ENCODE measurements around the gene GUCA2B. TPM values are rescaled to one million over a fixed set of nuclear protein-coding genes. Genes with fewer than 3 reads are reported as not detected.

Gene GUCA2B
- total RNA-seq, 2 donors from 2014 or later, result not detected

GRCh38 chr1:42164551-42165420 lies 11.6 kb downstream of the GUCA2B start, which contains the start of gene GUCA2A:
TSS of gene GUCA2A (minus strand) at chr1:42164745. CDS start at chr1:42164712, 33 bp downstream.
- intact Hi-C loops (cut with DNase I), result no loop called here
- no peak for DNase-seq (ENCODE audit: low spot score)

- DNase-seq (ENCODE audit: low spot score), result no peak
- intact Hi-C loops (cut with DNase I), result no loop called here
These were observed 12.5 kb downstream of the GUCA2B start for GRCh38 chr1:42165511-42166210.

GRCh38 chr1:42167611-42168390 lies 14.6 kb downstream of the GUCA2B start:
- intact Hi-C loops (cut with DNase I), result no loop called here
- DNase-seq (ENCODE audit: low spot score), result no peak

- no peak for DNase-seq (ENCODE audit: low spot score)
- intact Hi-C loops (cut with DNase I), result no loop called here
These were observed 15.1 kb downstream of the GUCA2B start for GRCh38 chr1:42168391-42168670.

GRCh38 chr1:42168763-42169162 lies 15.6 kb downstream of the GUCA2B start:
- DNase-seq (ENCODE audit: low spot score), result no peak
- intact Hi-C loops (cut with DNase I), result no loop called here

GRCh38 chr1:42170779-42171621 lies 17.8 kb downstream of the GUCA2B start:
- DNase-seq (ENCODE audit: low spot score), result no peak
- intact Hi-C loops (cut with DNase I), result loop anchor here in 1 of 2 donors (5.0 kb wide), 1 partner anchor 599 kb away; no protein-coding TSS in a partner anchor

GRCh38 chr1:42171679-42172266 lies 18.6 kb downstream of the GUCA2B start:
- intact Hi-C loops (cut with DNase I), result loop anchor here in 1 of 2 donors (5.0 kb wide), 1 partner anchor 599 kb away; no protein-coding TSS in a partner anchor
- no peak for DNase-seq (ENCODE audit: low spot score)

- intact Hi-C loops (cut with DNase I), result loop anchor here in 1 of 2 donors (5.0 kb wide), 1 partner anchor 600 kb away; no protein-coding TSS in a partner anchor
- no peak for DNase-seq (ENCODE audit: low spot score)
These were observed 19.3 kb downstream of the GUCA2B start for GRCh38 chr1:42172381-42173133.

- intact Hi-C loops (cut with DNase I), result loop anchor here in 1 of 2 donors (5.0 kb wide), 1 partner anchor 601 kb away; no protein-coding TSS in a partner anchor
- DNase-seq (ENCODE audit: low spot score), result peak; percentile 89
These were observed 20.1 kb downstream of the GUCA2B start for GRCh38 chr1:42173155-42173933.

- no peak for DNase-seq (ENCODE audit: low spot score)
- intact Hi-C loops (cut with DNase I), result loop anchor here in 1 of 2 donors (5.0 kb wide), 1 partner anchor 602 kb away; no protein-coding TSS in a partner anchor
These were observed 20.9 kb downstream of the GUCA2B start for GRCh38 chr1:42173961-42174735.

GRCh38 chr1:42175314-42176054 lies 22.3 kb downstream of the GUCA2B start:
- intact Hi-C loops (cut with DNase I), result no loop called here
- no peak for DNase-seq (ENCODE audit: low spot score)

GRCh38 chr1:42176902-42177519 lies 23.8 kb downstream of the GUCA2B start:
- no peak for DNase-seq (ENCODE audit: low spot score)
- intact Hi-C loops (cut with DNase I), result no loop called here

GRCh38 chr1:42177541-42177981 lies 24.4 kb downstream of the GUCA2B start:
- DNase-seq (ENCODE audit: low spot score), result no peak
- intact Hi-C loops (cut with DNase I), result no loop called here

- no peak for DNase-seq (ENCODE audit: low spot score)
- intact Hi-C loops (cut with DNase I), result no loop called here
These were observed 25.0 kb downstream of the GUCA2B start for GRCh38 chr1:42178249-42178648.

GRCh38 chr1:42179275-42179674 lies 26.1 kb downstream of the GUCA2B start:
- no peak for DNase-seq (ENCODE audit: low spot score)
- intact Hi-C loops (cut with DNase I), result no loop called here

Data from posterior vena cava (tissue), 2 donors.